ENCODE measurements around the gene CCDC68. TPM values are rescaled to one million over a fixed set of nuclear protein-coding genes. Genes with fewer than 3 reads are reported as not detected.

CCDC68 gene
- total and polyA plus RNA-seq, 2 donors (not counting 3 experiments of a cell fraction or from before 2014, with no cell fraction given), result 0.72 to 1.0 TPM

DNA sequence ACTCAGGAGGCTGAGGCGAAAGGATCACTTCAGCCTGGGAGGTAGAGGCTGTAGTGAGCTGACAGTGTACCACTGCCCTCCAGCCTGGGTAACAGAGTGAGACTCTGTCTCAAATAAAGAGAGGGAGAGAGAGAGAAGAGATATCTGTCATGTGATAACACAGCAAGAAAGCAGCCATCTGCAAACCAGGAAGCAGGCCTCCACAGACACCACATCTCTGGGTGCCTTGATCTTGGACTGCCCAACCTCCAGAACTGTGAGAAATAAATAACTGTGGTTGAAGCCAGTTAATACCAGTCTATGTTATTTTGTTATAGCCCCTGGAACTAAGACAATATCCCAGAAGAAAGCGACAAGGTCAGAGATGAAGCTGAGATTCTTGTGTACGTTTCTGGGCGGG lies 2.6 kb upstream of the CCDC68 start:
- no TSS peak for BruUV-seq (replicated peaks)
- Histone ChIP-seq H3K9ac (replicated peaks; ENCODE audit: extremely low read depth, insufficient read depth, low read length) (no peak overlapping the region), H4K20me1 (replicated peaks; ENCODE audit: control insufficient read depth, extremely low read depth, insufficient read depth, low read length) (no peaks in the 10 kb centered on the region), H3K27ac (ENCODE audit: insufficient read depth, low read depth, low read length) (no peak overlapping the region), H3K4me1 (ENCODE audit: control insufficient read depth, extremely low read depth, insufficient read depth, low read length) (peaks cover 5% of the 10 kb centered on the region), H3K4me2 (ENCODE audit: insufficient read depth, low read length) (no peak overlapping the region), H3K4me3 (replicated peaks in 1 of 3; ENCODE audit: insufficient read depth in 1 of 3, low read depth in 1 of 3, low read length in 3 of 3) (no peak overlapping the region), H3K27me3 (ENCODE audit: control insufficient read depth in 2 of 2, insufficient read depth in 2 of 2, low read length in 2 of 2) (no peaks in the 10 kb centered on the region), H2AFZ (ENCODE audit: low read depth, low read length) (no peak overlapping the region), H3K79me2 (ENCODE audit: control insufficient read depth, insufficient read depth, low read length) (no peaks in the 10 kb centered on the region), H3K9me3 (replicated peaks; ENCODE audit: control insufficient read depth, insufficient read depth, low read length) (no peaks in the 10 kb centered on the region), H3K36me3 (ENCODE audit: control insufficient read depth in 2 of 2, extremely low read depth in 1 of 2, insufficient read depth in 2 of 2, low read length in 2 of 2) (no peaks in the 10 kb centered on the region), H3K9me1 (replicated peaks; ENCODE audit: control insufficient read depth, extremely low read depth, insufficient read depth, low read length) (no peaks in the 10 kb centered on the region)
- DNase-seq (ENCODE audit: low read depth, low spot score), result no peak
- TF ChIP-seq MYC (IDR thresholded peaks at IDR 0.05; ENCODE audit: low read depth, low read length) (no peak), GATA2 (IDR thresholded peaks at IDR 0.05; ENCODE audit: insufficient read depth, insufficient read length, low read depth, low read length) (no peak), EZH2 (IDR thresholded peaks at IDR 0.05; ENCODE audit: borderline replicate concordance, low read depth, low read length, severe bottlenecking) (no peak), POLR2AphosphoS5 (IDR thresholded peaks at IDR 0.05; ENCODE audit: insufficient read depth, low read depth, low read length) (no peak), JUN (IDR thresholded peaks at IDR 0.05; ENCODE audit: borderline replicate concordance, insufficient read depth, insufficient read length, low read depth) (no peak), MAX (IDR thresholded peaks at IDR 0.05; ENCODE audit: insufficient read depth, insufficient read length) (no peak), FOS (IDR thresholded peaks at IDR 0.05; ENCODE audit: borderline replicate concordance, insufficient read depth, low read length) (no peak), POLR2A (IDR thresholded peaks at IDR 0.05; ENCODE audit: low read depth, low read length) (no peak)
- TF ChIP-seq, protein P1, sequence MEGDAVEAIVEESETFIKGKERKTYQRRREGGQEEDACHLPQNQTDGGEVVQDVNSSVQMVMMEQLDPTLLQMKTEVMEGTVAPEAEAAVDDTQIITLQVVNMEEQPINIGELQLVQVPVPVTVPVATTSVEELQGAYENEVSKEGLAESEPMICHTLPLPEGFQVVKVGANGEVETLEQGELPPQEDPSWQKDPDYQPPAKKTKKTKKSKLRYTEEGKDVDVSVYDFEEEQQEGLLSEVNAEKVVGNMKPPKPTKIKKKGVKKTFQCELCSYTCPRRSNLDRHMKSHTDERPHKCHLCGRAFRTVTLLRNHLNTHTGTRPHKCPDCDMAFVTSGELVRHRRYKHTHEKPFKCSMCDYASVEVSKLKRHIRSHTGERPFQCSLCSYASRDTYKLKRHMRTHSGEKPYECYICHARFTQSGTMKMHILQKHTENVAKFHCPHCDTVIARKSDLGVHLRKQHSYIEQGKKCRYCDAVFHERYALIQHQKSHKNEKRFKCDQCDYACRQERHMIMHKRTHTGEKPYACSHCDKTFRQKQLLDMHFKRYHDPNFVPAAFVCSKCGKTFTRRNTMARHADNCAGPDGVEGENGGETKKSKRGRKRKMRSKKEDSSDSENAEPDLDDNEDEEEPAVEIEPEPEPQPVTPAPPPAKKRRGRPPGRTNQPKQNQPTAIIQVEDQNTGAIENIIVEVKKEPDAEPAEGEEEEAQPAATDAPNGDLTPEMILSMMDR (IDR thresholded peaks at IDR 0.05; ENCODE audit: extremely low read depth in 1 of 2, insufficient read depth in 1 of 2, low read depth in 1 of 2, low read length in 2 of 2), result no peak
- FAIRE-seq, result no peak
- dilution Hi-C loops (cut with MboI; ENCODE audit: extremely low pct_ligation_motif_present, low sequenced_read_pairs) (no loop called here), intact Hi-C loops (cut with micrococcal nuclease) (no loop called here)
- ChIA-PET POLR2A (no interaction called here), CTCF (interaction anchor here (0.8 to 1.6 kb wide), 2 partner anchors 17 to 22 kb away, joined by 3 to 4 read pairs; no protein-coding TSS in a partner anchor)
